ENCODE results near the gene DNAH1.
"Not testable (repeated sequence)": the region's sequence is repeated elsewhere in the genome, so short reads cannot be mapped to it uniquely, and the experiment has no call there.

The DNAH1 gene

GRCh38 chr3:52338131-52338530, 22.0 kb downstream of the DNAH1 start:
- not testable (repeated sequence) for DNase-seq (ENCODE audit: low spot score)

GRCh38 chr3:52339612-52340011, 23.5 kb downstream of the DNAH1 start:
- peak; percentile 74 for DNase-seq (ENCODE audit: low spot score)

GRCh38 chr3:52341123-52341522, 25.0 kb downstream of the DNAH1 start:
- no peak for DNase-seq (ENCODE audit: low spot score)

- DNase-seq (ENCODE audit: low spot score) = no peak
Measured at GRCh38 chr3:52343946-52344600, 28.0 kb downstream of the DNAH1 start.

GRCh38 chr3:52345521-52346109, 29.5 kb downstream of the DNAH1 start:
- DNase-seq (ENCODE audit: low spot score) = no peak

GRCh38 chr3:52346623-52347530, 30.8 kb downstream of the DNAH1 start:
- no peak for DNase-seq (ENCODE audit: low spot score)

GRCh38 chr3:52347716-52348635, 31.9 kb downstream of the DNAH1 start:
- DNase-seq (ENCODE audit: low spot score) = no peak

GRCh38 chr3:52349131-52349530, 33.0 kb downstream of the DNAH1 start:
- DNase-seq (ENCODE audit: low spot score) = no peak

GRCh38 chr3:52349611-52350395, 33.7 kb downstream of the DNAH1 start:
- no peak for DNase-seq (ENCODE audit: low spot score)

GRCh38 chr3:52350416-52350815, 34.3 kb downstream of the DNAH1 start:
- no peak for DNase-seq (ENCODE audit: low spot score)

- DNase-seq (ENCODE audit: low spot score) = no peak
Measured at GRCh38 chr3:52350981-52351761, 35.1 kb downstream of the DNAH1 start.

- DNase-seq (ENCODE audit: low spot score) = no peak
Measured at GRCh38 chr3:52351762-52352368, 35.7 kb downstream of the DNAH1 start.

- no peak for DNase-seq (ENCODE audit: low spot score)
Measured at GRCh38 chr3:52352566-52352965, 36.4 kb downstream of the DNAH1 start.

- no peak for DNase-seq (ENCODE audit: low spot score)
Measured at GRCh38 chr3:52353291-52353855, 37.3 kb downstream of the DNAH1 start.

- no peak for DNase-seq (ENCODE audit: low spot score)
Measured at GRCh38 chr3:52354676-52355075, 38.6 kb downstream of the DNAH1 start.

- no peak for DNase-seq (ENCODE audit: low spot score)
Measured at GRCh38 chr3:52355526-52355925, 39.4 kb downstream of the DNAH1 start.

GRCh38 chr3:52356126-52356525, 40.0 kb downstream of the DNAH1 start:
- DNase-seq (ENCODE audit: low spot score) = no peak

GRCh38 chr3:52357151-52358080, 41.3 kb downstream of the DNAH1 start:
- DNase-seq (ENCODE audit: low spot score) = no peak

All from kidney capillary endothelial cell (primary cell).